SK-N-SH treated with all-trans-retinoic acid at 6 μM for 48 hours (cell line): ENCODE data around the gene DNAJB4.

Experiments used
- ATAC-seq: fragments of 200-7000 bp; cut with Tn5 transposase; 3 replicates; pipeline ENCODE4 v1.9.1; 2020; ENCODE audit warnings: mild to moderate bottlenecking, moderate library complexity
- ARNTL ChIP-seq: fragments of 450-650 bp; formaldehyde crosslinking; IDR thresholded peaks from 2 replicates; pipeline ENCODE4 v1.5.0; 2020; ENCODE audit warnings: low read depth, mild to moderate bottlenecking, moderate library complexity, borderline replicate concordance
- BACH2 ChIP-seq: fragments of 250-450 bp; sonication (Bioruptor Pico); IDR thresholded peaks from 2 replicates; pipeline ENCODE4 v1.9.0; 2021; ENCODE audit warnings: mild to moderate bottlenecking, borderline replicate concordance
- CREB5 ChIP-seq: fragments of 250-450 bp; sonication (Bioruptor Pico); IDR thresholded peaks from 2 replicates; pipeline ENCODE4 v1.5.1; 2020; ENCODE audit warnings: low read depth, mild to moderate bottlenecking, moderate library complexity
- CSDC2 ChIP-seq: fragments of 250-450 bp; sonication (Bioruptor Pico); IDR thresholded peaks from 2 replicates; pipeline ENCODE4 v1.5.0; 2020; ENCODE audit warnings: mild to moderate bottlenecking, moderate library complexity
- CSRNP3 ChIP-seq: fragments of 250-450 bp; sonication (Bioruptor Pico); IDR thresholded peaks from 2 replicates; pipeline ENCODE4 v1.5.1; 2021; ENCODE audit warnings: mild to moderate bottlenecking, moderate library complexity
- ESRRG ChIP-seq: fragments of 250-450 bp; sonication (Bioruptor Pico); IDR thresholded peaks from 2 replicates; pipeline ENCODE4 v1.6.1; 2021; ENCODE audit warnings: mild to moderate bottlenecking
- GLIS3 ChIP-seq: fragments of 250-450 bp; sonication (Bioruptor Pico); IDR thresholded peaks from 2 replicates; pipeline ENCODE4 v1.5.0; 2020; ENCODE audit warnings: mild to moderate bottlenecking, moderate library complexity
- OSR1 ChIP-seq: fragments of 250-450 bp; sonication (Bioruptor Pico); IDR thresholded peaks from 2 replicates; pipeline ENCODE4 v1.8.0; 2022; ENCODE audit warnings: moderate library complexity, mild to moderate bottlenecking, inconsistent platforms
- PATZ1 ChIP-seq: fragments of 250-450 bp; sonication (Bioruptor Pico); IDR thresholded peaks from 2 replicates; pipeline ENCODE4 v1.8.0; 2020; ENCODE audit warnings: mild to moderate bottlenecking, moderate library complexity, borderline replicate concordance
- POU6F1 ChIP-seq: fragments of 250-450 bp; sonication (Bioruptor Pico); IDR thresholded peaks from 2 replicates; pipeline ENCODE4 v1.8.0; 2021; ENCODE audit warnings: low read depth, mild to moderate bottlenecking, moderate library complexity, borderline replicate concordance
- PPARA ChIP-seq: fragments of 250-450 bp; sonication (Bioruptor Pico); IDR thresholded peaks from 2 replicates; pipeline ENCODE4 v1.5.0; 2020; ENCODE audit warnings: mild to moderate bottlenecking, borderline replicate concordance
- RARB ChIP-seq: fragments of 250-450 bp; sonication (Bioruptor Pico); IDR thresholded peaks from 2 replicates; pipeline ENCODE4 v1.8.0; 2021; ENCODE audit warnings: mild to moderate bottlenecking, moderate library complexity
- TCF4 ChIP-seq: fragments of 250-450 bp; sonication (Bioruptor Pico); IDR thresholded peaks from 2 replicates; pipeline ENCODE4 v1.8.0; 2021; ENCODE audit warnings: mild to moderate bottlenecking, moderate library complexity, borderline replicate concordance
- TSHZ2 ChIP-seq: fragments of 250-450 bp; sonication (Bioruptor Pico); IDR thresholded peaks from 2 replicates; pipeline ENCODE4 v1.5.0; 2020; ENCODE audit warnings: mild to moderate bottlenecking, moderate library complexity
- ZC3H10 ChIP-seq: fragments of 250-450 bp; sonication (Bioruptor Pico); IDR thresholded peaks from 2 replicates; pipeline ENCODE4 v1.5.1; 2021; ENCODE audit warnings: mild to moderate bottlenecking, moderate library complexity
- ZFP3 ChIP-seq: fragments of 250-450 bp; sonication (Bioruptor Pico); IDR thresholded peaks from 2 replicates; pipeline ENCODE4 v1.5.0; 2020; ENCODE audit warnings: mild to moderate bottlenecking, moderate library complexity
- ZNF565 ChIP-seq: fragments of 450-650 bp; formaldehyde crosslinking; conservative IDR thresholded peaks from 2 replicates; pipeline ENCODE4 v1.5.0; 2020; ENCODE audit warnings: low read depth, mild to moderate bottlenecking, moderate library complexity
- ZNF70 ChIP-seq: fragments of 450-650 bp; formaldehyde crosslinking; IDR thresholded peaks from 2 replicates; pipeline ENCODE4 v1.5.0; 2020; ENCODE audit warnings: mild to moderate bottlenecking, moderate library complexity

The DNAJB4 gene

GRCh38 chr1:78007677-78008341 lies 3.1 kb downstream of the DNAJB4 start:
- no peak for ATAC-seq
- TF ChIP-seq ZNF565: no peak
- TF ChIP-seq ZNF70: no peak
- no peak for TF ChIP-seq TCF4 (CRISPR knock-in tag)
- no peak for TF ChIP-seq RARB (CRISPR knock-in tag)
- no peak for TF ChIP-seq CREB5
- no peak for TF ChIP-seq ZFP3
- TF ChIP-seq BACH2 (CRISPR knock-in tag): no peak
- TF ChIP-seq GLIS3 (CRISPR knock-in tag): no peak
- no peak for TF ChIP-seq PPARA (CRISPR knock-in tag)
- no peak for TF ChIP-seq ESRRG
- TF ChIP-seq, all 23 proteins: peak for 0

- no peak for TF ChIP-seq OSR1
- no peak for ATAC-seq
These were observed 4.5 kb downstream of the DNAJB4 start for GRCh38 chr1:78009276-78009675.

- ATAC-seq: no peak
- no peak for TF ChIP-seq CSDC2 (CRISPR knock-in tag)
- no peak for TF ChIP-seq PATZ1 (CRISPR knock-in tag)
- TF ChIP-seq CSRNP3: no peak
- no peak for TF ChIP-seq ARNTL (CRISPR knock-in tag)
- no peak for TF ChIP-seq ZNF70
- no peak for TF ChIP-seq TCF4 (CRISPR knock-in tag)
- no peak for TF ChIP-seq BACH2 (CRISPR knock-in tag)
- no peak for TF ChIP-seq ESRRG
- no peak for TF ChIP-seq TSHZ2 (CRISPR knock-in tag)
These were observed 5.1 kb downstream of the DNAJB4 start for GRCh38 chr1:78009836-78010235.

GRCh38 chr1:78011050-78011449 lies 6.3 kb downstream of the DNAJB4 start:
- ATAC-seq: no peak
- TF ChIP-seq POU6F1 (CRISPR knock-in tag) (no peak), ESRRG (no peak), CSDC2 (CRISPR knock-in tag) (no peak), ZC3H10 (CRISPR knock-in tag) (no peak), CREB5 (no peak), PATZ1 (CRISPR knock-in tag) (no peak), TSHZ2 (CRISPR knock-in tag) (no peak), RARB (CRISPR knock-in tag) (no peak)
